MCF 10A (cell line): Measurements from ENCODE around the gene RAE1. TPM values are rescaled to one million over a fixed set of nuclear protein-coding genes. Genes with fewer than 3 reads are reported as not detected.

Experiments used
- BruUV-seq: library from RNA; stranded (reverse); fragments of 400-500 nt; replicated peaks from 2 replicates; lab custom pipeline; 2021; lab: Mats Ljungman, UMichigan
- CTCF ChIA-PET: fragments of 300-600 bp; sonication (Branson Sonifier 250); formaldehyde crosslinking; extraction: SDS; loops from one replicate; lab custom pipeline; 2021; ENCODE audit warnings: antibody characterized with exemption, inconsistent platforms; lab: Yijun Ruan, JAX
- POLR2A ChIA-PET: fragments of 300-600, 350-650 bp; sonication (Branson Sonifier 250); formaldehyde crosslinking; extraction: SDS; loops from one replicate; lab custom pipeline; 2020; ENCODE audit warnings: antibody characterized with exemption, inconsistent platforms; lab: Yijun Ruan, JAX
- DNase-seq: peaks from one replicate; pipeline ENCODE4 v3.0.0-alpha.2; 2018; ENCODE audit not compliant: unreplicated experiment
- H3K27ac Mint-ChIP-seq: one replicate; pipeline ENCODE4 v1.8.0; 2022; ENCODE audit warnings: mild to moderate bottlenecking, low read depth, mixed read lengths; ENCODE audit not compliant: unreplicated experiment
- H3K27me3 Mint-ChIP-seq: one replicate; pipeline ENCODE4 v1.8.0; 2022; ENCODE audit warnings: mixed read lengths; ENCODE audit not compliant: insufficient read depth, unreplicated experiment
- H3K36me3 Mint-ChIP-seq: one replicate; pipeline ENCODE4 v1.8.0; 2022; ENCODE audit warnings: mild to moderate bottlenecking, moderate library complexity, mixed read lengths; ENCODE audit not compliant: insufficient read depth, unreplicated experiment
- H3K4me1 Mint-ChIP-seq: one replicate; pipeline ENCODE4 v1.8.0; 2022; ENCODE audit warnings: mixed read lengths; ENCODE audit not compliant: insufficient read depth, unreplicated experiment
- H3K4me3 Mint-ChIP-seq: one replicate; pipeline ENCODE4 v1.8.0; 2022; ENCODE audit warnings: mild to moderate bottlenecking, moderate library complexity, mixed read lengths; ENCODE audit not compliant: unreplicated experiment
- H3K9me3 Mint-ChIP-seq: one replicate; pipeline ENCODE4 v1.8.0; 2022; ENCODE audit warnings: mixed read lengths; ENCODE audit not compliant: unreplicated experiment
- intact Hi-C: fragments of 100-400 bp; cut with micrococcal nuclease; formaldehyde crosslinking; loops from 2 replicates; pipeline ENCODE4 v1.14.1; 2022
- total RNA-seq: library from RNA; stranded (reverse); gene quantifications from 2 replicates; pipeline ENCODE4 v1.2.3, GENCODE V29; 2022
- TF ChIP-seq, protein P1 (sequence below): fragments of 200-600 bp; IDR thresholded peaks from one replicate; pipeline ENCODE4 v1.8.0; 2022; ENCODE audit warnings: antibody characterized with exemption, mild to moderate bottlenecking; ENCODE audit not compliant: unreplicated experiment

RAE1 gene
- total RNA-seq, 1 experiment from 2014 or later, result 46.7 TPM

- Mint-ChIP-seq H3K4me3 (no peak overlapping the region), H3K4me1 (no peaks in the 10 kb centered on the region), H3K27ac (no peak overlapping the region), H3K36me3 (no peaks in the 10 kb centered on the region), H3K27me3 (peaks cover under 1% of the 10 kb centered on the region), H3K9me3 (no peaks in the 10 kb centered on the region)
- DNase-seq, result no peak
- POLR2A ChIA-PET, result no interaction called here
- TF ChIP-seq, protein P1, sequence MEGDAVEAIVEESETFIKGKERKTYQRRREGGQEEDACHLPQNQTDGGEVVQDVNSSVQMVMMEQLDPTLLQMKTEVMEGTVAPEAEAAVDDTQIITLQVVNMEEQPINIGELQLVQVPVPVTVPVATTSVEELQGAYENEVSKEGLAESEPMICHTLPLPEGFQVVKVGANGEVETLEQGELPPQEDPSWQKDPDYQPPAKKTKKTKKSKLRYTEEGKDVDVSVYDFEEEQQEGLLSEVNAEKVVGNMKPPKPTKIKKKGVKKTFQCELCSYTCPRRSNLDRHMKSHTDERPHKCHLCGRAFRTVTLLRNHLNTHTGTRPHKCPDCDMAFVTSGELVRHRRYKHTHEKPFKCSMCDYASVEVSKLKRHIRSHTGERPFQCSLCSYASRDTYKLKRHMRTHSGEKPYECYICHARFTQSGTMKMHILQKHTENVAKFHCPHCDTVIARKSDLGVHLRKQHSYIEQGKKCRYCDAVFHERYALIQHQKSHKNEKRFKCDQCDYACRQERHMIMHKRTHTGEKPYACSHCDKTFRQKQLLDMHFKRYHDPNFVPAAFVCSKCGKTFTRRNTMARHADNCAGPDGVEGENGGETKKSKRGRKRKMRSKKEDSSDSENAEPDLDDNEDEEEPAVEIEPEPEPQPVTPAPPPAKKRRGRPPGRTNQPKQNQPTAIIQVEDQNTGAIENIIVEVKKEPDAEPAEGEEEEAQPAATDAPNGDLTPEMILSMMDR, result no peak
- CTCF ChIA-PET, result interaction anchor here (0.6 kb wide), 1 partner anchor 173 kb away, joined by 4 read pairs; no protein-coding TSS in a partner anchor
- intact Hi-C loops, result no loop called here
- no TSS peak for BruUV-seq
Measured at GRCh38 chr20:57411406-57412283, 60.6 kb downstream of the RAE1 start.

GRCh38 chr20:57412347-57413029 is 61.4 kb downstream of the RAE1 start:
- ChIA-PET CTCF (interaction anchor here (0.6 to 1.3 kb wide), 5 partner anchors 30 to 812 kb away, joined by 3 to 5 read pairs (median 3); no protein-coding TSS in a partner anchor), POLR2A (interaction anchor here (0.5 to 1.2 kb wide), 3 partner anchors 26 to 1059 kb away, joined by 3 to 4 read pairs (median 3); no protein-coding TSS in a partner anchor)
- BruUV-seq, result no TSS peak
- DNase-seq, result no peak
- H3K4me1 Mint-ChIP-seq, result no peaks in the 10 kb centered on the region
- peaks cover 9% of the 10 kb centered on the region for H3K27me3 Mint-ChIP-seq
- intact Hi-C loops, result no loop called here
- H3K27ac Mint-ChIP-seq, result no peak overlapping the region
- no peaks in the 10 kb centered on the region for H3K9me3 Mint-ChIP-seq
- TF ChIP-seq, protein P1, result no peak
- H3K36me3 Mint-ChIP-seq, result no peaks in the 10 kb centered on the region
- no peak overlapping the region for H3K4me3 Mint-ChIP-seq

DNA sequence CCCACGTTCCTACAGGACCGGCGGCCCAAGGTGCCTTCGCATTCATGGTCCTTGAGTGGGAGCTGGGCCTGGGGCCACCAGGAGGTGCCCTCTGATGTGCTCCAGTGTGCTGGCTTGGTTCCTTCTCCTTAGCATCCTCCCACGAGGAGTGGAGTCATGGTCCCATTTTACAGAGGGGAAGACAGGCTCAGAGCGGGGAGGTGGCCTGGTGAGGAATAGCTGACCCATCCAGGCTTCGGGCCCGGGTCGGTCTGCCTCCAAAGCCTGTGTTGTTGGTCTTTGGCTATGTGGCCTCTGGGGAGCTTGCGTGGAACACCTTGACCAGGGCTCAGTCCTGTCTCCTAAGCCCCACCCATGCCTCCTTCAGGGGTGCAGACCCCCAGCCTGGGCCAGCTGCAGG is 62.9 kb downstream of the RAE1 start:
- CTCF ChIA-PET, result interaction anchor here (0.7 kb wide), 1 partner anchor 30 kb away, joined by 3 read pairs; no protein-coding TSS in a partner anchor
- peaks cover 14% of the 10 kb centered on the region for H3K27me3 Mint-ChIP-seq
- H3K36me3 Mint-ChIP-seq, result no peaks in the 10 kb centered on the region

More for the DNA sequence above, 62.9 kb downstream of the RAE1 start:
- DNase-seq, result no peak
- H3K4me1 Mint-ChIP-seq, result no peaks in the 10 kb centered on the region
- no TSS peak for BruUV-seq
- POLR2A ChIA-PET, result no interaction called here
- no peak overlapping the region for H3K27ac Mint-ChIP-seq
- TF ChIP-seq, protein P1, result no peak
- H3K9me3 Mint-ChIP-seq, result no peaks in the 10 kb centered on the region
- intact Hi-C loops, result no loop called here
- H3K4me3 Mint-ChIP-seq, result no peak overlapping the region
